GM23338 (cell line): Measurements from ENCODE around the gene C12orf42. TPM values are rescaled to one million over a fixed set of nuclear protein-coding genes. Genes with fewer than 3 reads are reported as not detected.

Source experiments
- ATAC-seq: fragments of 200-7000 bp; cut with Tn5 transposase; 3 replicates; pipeline ENCODE4 v1.9.1; 2020
- DNase-seq: peaks from one replicate; pipeline ENCODE4 v3.0.0-alpha.2; 2015; ENCODE audit warnings: low spot score
- H2AFZ ChIP-seq: fragments of 200-600 bp; sonication (generic); 2 replicates; pipeline ENCODE4 v1.8.0; 2016; ENCODE audit warnings: antibody characterized with exemption, mild to moderate bottlenecking, moderate library complexity
- H3F3A ChIP-seq: fragments of 200-600 bp; sonication (generic); replicated peaks from 2 replicates; pipeline ENCODE4 v1.8.0; 2017; ENCODE audit warnings: antibody characterized with exemption, mixed run types, low read depth
- H3K27ac ChIP-seq: fragments of 200-600 bp; sonication (generic); 2 replicates; pipeline ENCODE4 v1.6.1; 2016; ENCODE audit warnings: low read depth
- H3K27me3 ChIP-seq: fragments of 200-600 bp; sonication (generic); 2 replicates; pipeline ENCODE4 v1.8.0; 2016; ENCODE audit warnings: mild to moderate bottlenecking, mixed run types, moderate library complexity; ENCODE audit not compliant: insufficient read depth
- H3K36me3 ChIP-seq: fragments of 200-600 bp; sonication (generic); 2 replicates; pipeline ENCODE4 v1.8.0; 2016; ENCODE audit warnings: mild to moderate bottlenecking; ENCODE audit not compliant: insufficient read depth
- H3K4me1 ChIP-seq: fragments of 200-600 bp; sonication (generic); 2 replicates; pipeline ENCODE4 v1.8.0; 2016; ENCODE audit warnings: mild to moderate bottlenecking, moderate library complexity; ENCODE audit not compliant: insufficient read depth
- H3K4me2 ChIP-seq: fragments of 200-600 bp; sonication (generic); 2 replicates; pipeline ENCODE4 v1.7.1; 2017; ENCODE audit warnings: mixed run types
- H3K4me3 ChIP-seq: fragments of 200-600 bp; sonication (generic); 2 replicates; pipeline ENCODE4 v1.6.1; 2016; ENCODE audit warnings: mixed run types
- H3K79me2 ChIP-seq: fragments of 200-600 bp; sonication (generic); replicated peaks from 2 replicates; pipeline ENCODE4 v1.8.0; 2017; ENCODE audit warnings: mild to moderate bottlenecking; ENCODE audit not compliant: insufficient read depth
- H3K9me2 ChIP-seq: fragments of 200-600 bp; sonication (generic); 2 replicates; pipeline ENCODE4 v1.8.0; 2017; ENCODE audit not compliant: insufficient read depth
- H4K20me1 ChIP-seq: fragments of 200-600 bp; sonication (generic); replicated peaks from 2 replicates; pipeline ENCODE4 v1.8.0; 2017; ENCODE audit warnings: mild to moderate bottlenecking; ENCODE audit not compliant: insufficient read depth
- H3K27ac Mint-ChIP-seq: 2 replicates; pipeline ENCODE4 v1.8.0; 2020; ENCODE audit warnings: inconsistent platforms, mild to moderate bottlenecking, moderate library complexity, mixed read lengths
- H3K27me3 Mint-ChIP-seq: 3 replicates; pipeline ENCODE4 v1.8.0; 2022; ENCODE audit warnings: low read depth, mild to moderate bottlenecking, moderate library complexity, mixed read lengths, inconsistent platforms; ENCODE audit not compliant: insufficient read depth, poor library complexity
- H3K36me3 Mint-ChIP-seq: 3 replicates; pipeline ENCODE4 v1.8.0; 2021; ENCODE audit warnings: low read depth, mild to moderate bottlenecking, inconsistent platforms, moderate library complexity, mixed read lengths
- H3K4me1 Mint-ChIP-seq: 3 replicates; pipeline ENCODE4 v1.8.0; 2020; ENCODE audit warnings: mild to moderate bottlenecking, inconsistent platforms, mixed read lengths
- H3K4me3 Mint-ChIP-seq: 3 replicates; pipeline ENCODE4 v1.8.0; 2021; ENCODE audit warnings: moderate library complexity, mild to moderate bottlenecking, inconsistent platforms, mixed read lengths
- H3K9me3 Mint-ChIP-seq: 3 replicates; pipeline ENCODE4 v1.8.0; 2020; ENCODE audit warnings: moderate library complexity, mild to moderate bottlenecking, inconsistent platforms, mixed read lengths
- CREB1 ChIP-seq: fragments of 250-450 bp; sonication (Bioruptor Pico); IDR thresholded peaks from 2 replicates; pipeline ENCODE4 v1.5.0; 2020; ENCODE audit warnings: low read depth, mild to moderate bottlenecking, moderate library complexity
- CTCF ChIP-seq, 2 experiments: fragments of 200-600 bp in 1 of 2; sonication (generic) in 1 of 2; conservative IDR thresholded peaks; 2 replicates each; pipeline versions ENCODE4 v1.5.1 to v1.6.1; 2016 to 2017; ENCODE audit warnings: antibody characterized with exemption in 2 of 2, low read depth in 2 of 2, mild to moderate bottlenecking in 2 of 2, moderate library complexity in 1 of 2
- EZH2 ChIP-seq: fragments of 200-600 bp; sonication (generic); IDR thresholded peaks from one replicate; pipeline ENCODE4 v1.8.0; 2017; ENCODE audit warnings: antibody characterized with exemption, mild to moderate bottlenecking, low read depth; ENCODE audit not compliant: unreplicated experiment
- EZH2phosphoT487 ChIP-seq: fragments of 200-600 bp; sonication (generic); IDR thresholded peaks from one replicate; pipeline ENCODE4 v1.8.1; 2018; ENCODE audit warnings: antibody characterized with exemption; ENCODE audit not compliant: unreplicated experiment
- JUNB ChIP-seq: IDR thresholded peaks from one replicate; pipeline ENCODE4 v1.6.1; 2016; ENCODE audit warnings: antibody characterized with exemption; ENCODE audit not compliant: unreplicated experiment
- NANOG ChIP-seq: IDR thresholded peaks from 2 replicates; pipeline ENCODE4 v1.6.1; 2016; ENCODE audit warnings: antibody characterized with exemption, borderline replicate concordance
- POLR2AphosphoS5 ChIP-seq: IDR thresholded peaks from 2 replicates; pipeline ENCODE4 v1.6.1; 2016; ENCODE audit warnings: antibody characterized with exemption, low read depth
- REST ChIP-seq: IDR thresholded peaks from one replicate; pipeline ENCODE4 v1.6.1; 2018; ENCODE audit warnings: antibody characterized with exemption; ENCODE audit not compliant: unreplicated experiment
- STAT1 ChIP-seq: IDR thresholded peaks from one replicate; pipeline ENCODE4 v1.6.1; 2016; ENCODE audit warnings: antibody characterized with exemption; ENCODE audit not compliant: unreplicated experiment
- ZNF114 ChIP-seq: fragments of 250-450 bp; sonication (Bioruptor Pico); IDR thresholded peaks from 2 replicates; pipeline ENCODE4 v1.5.0; 2020; ENCODE audit warnings: mild to moderate bottlenecking, moderate library complexity
- ZNF331 ChIP-seq: fragments of 250-450 bp; sonication (Bioruptor Pico); IDR thresholded peaks from 2 replicates; pipeline ENCODE4 v1.5.0; 2020; ENCODE audit warnings: low read depth, mild to moderate bottlenecking, moderate library complexity
- polyA plus RNA-seq: library from polyadenylated mRNA; unstranded; fragments of >200 nt; fragmentation: Nextera tagmentation; extraction: Ambion mirVana; gene quantifications from 2 replicates; pipeline ENCODE4 v1.2.1, GENCODE V29; 2016
- total RNA-seq: library from RNA; depleted of rRNA; stranded (reverse); fragments of >200 nt; shearing (Covaris generic); gene quantifications from 2 replicates; pipeline ENCODE4 v1.2.3, GENCODE V29; 2014
- TF ChIP-seq, protein P1 (sequence below): IDR thresholded peaks from 2 replicates; pipeline ENCODE4 v1.6.1; 2016; ENCODE audit warnings: antibody characterized with exemption

Gene C12orf42
- total and polyA plus RNA-seq, 2 experiments from 2014 or later = 0.45 TPM; not detected in 1

GRCh38 chr12:103331643-103332042 is 164.1 kb downstream of the C12orf42 start:
- no peaks in the 10 kb centered on the region for H3K9me3 Mint-ChIP-seq
- H3K4me1 ChIP-seq = 0 out of 2 replicates have a peak, but pooled peaks cover 7% of the 10 kb centered on the region
- no peak overlapping the region for H3K4me2 ChIP-seq
- H3K4me1 Mint-ChIP-seq = peaks cover 7% of the 10 kb centered on the region; the same call in 2 of the 3 replicates
- H3K36me3 Mint-ChIP-seq = no peaks in the 10 kb centered on the region
- TF ChIP-seq POLR2AphosphoS5 = no peak
- TF ChIP-seq ZNF114 (CRISPR knock-in tag) = no peak
- TF ChIP-seq STAT1 = no peak
- peak in 1 of 2 experiments; percentile 13; a peak in 1 of 4 replicates for TF ChIP-seq CTCF (conservative IDR thresholded peaks at IDR 0.05; ENCODE audit: low read depth in 2 of 2)
- no peak overlapping the region for H3K27ac Mint-ChIP-seq
- no peaks in the 10 kb centered on the region for H3K27me3 ChIP-seq
- H3K4me3 Mint-ChIP-seq = no peak overlapping the region
- no peaks in the 10 kb centered on the region for H4K20me1 ChIP-seq
- no peaks in the 10 kb centered on the region for H3K36me3 ChIP-seq
- ATAC-seq (peak; percentile 57; the same call in 2 of the 3 replicates), DNase-seq (peak; percentile 16)
- no peaks in the 10 kb centered on the region for H3K79me2 ChIP-seq
- no peaks in the 10 kb centered on the region for H3F3A ChIP-seq
- H3K9me2 ChIP-seq = 0 out of 2 replicates have a peak, but pooled peaks cover 3% of the 10 kb centered on the region
- no peaks in the 10 kb centered on the region for H3K27me3 Mint-ChIP-seq
- peak overlapping the region; percentile 80; the same call in 1 of the 2 replicates for H2AFZ ChIP-seq
- H3K27ac ChIP-seq = no peak overlapping the region
- H3K4me3 ChIP-seq = no peak overlapping the region

GRCh38 chr12:103330672-103331071 is 165.1 kb downstream of the C12orf42 start:
- 0 out of 2 replicates have a peak, but pooled peaks cover 7% of the 10 kb centered on the region for H3K4me1 ChIP-seq
- H2AFZ ChIP-seq = no peak overlapping the region
- Mint-ChIP-seq H3K27ac (no peak overlapping the region), H3K4me1 (peaks cover 7% of the 10 kb centered on the region; the same call in 2 of the 3 replicates), H3K9me3 (no peaks in the 10 kb centered on the region), H3K27me3 (no peaks in the 10 kb centered on the region), H3K36me3 (no peaks in the 10 kb centered on the region), H3K4me3 (no peak overlapping the region)
- no peaks in the 10 kb centered on the region for H3F3A ChIP-seq
- no peaks in the 10 kb centered on the region for H3K36me3 ChIP-seq
- no peak overlapping the region for H3K27ac ChIP-seq
- H3K9me2 ChIP-seq = 0 out of 2 replicates have a peak, but pooled peaks cover 3% of the 10 kb centered on the region
- H3K27me3 ChIP-seq = no peaks in the 10 kb centered on the region
- H4K20me1 ChIP-seq = no peaks in the 10 kb centered on the region
- no peak overlapping the region for H3K4me3 ChIP-seq
- no peak overlapping the region for H3K4me2 ChIP-seq
- no peaks in the 10 kb centered on the region for H3K79me2 ChIP-seq
- DNase-seq (no peak), ATAC-seq (no peak)
- TF ChIP-seq CTCF (conservative IDR thresholded peaks at IDR 0.05; ENCODE audit: low read depth in 2 of 2) (no peak), POLR2AphosphoS5 (no peak), NANOG (no peak), EZH2phosphoT487 (no peak), JUNB (no peak), ZNF331 (no peak), CREB1 (no peak), STAT1 (no peak), EZH2 (no peak), REST (no peak), ZNF114 (CRISPR knock-in tag) (no peak)
- TF ChIP-seq, protein P1, sequence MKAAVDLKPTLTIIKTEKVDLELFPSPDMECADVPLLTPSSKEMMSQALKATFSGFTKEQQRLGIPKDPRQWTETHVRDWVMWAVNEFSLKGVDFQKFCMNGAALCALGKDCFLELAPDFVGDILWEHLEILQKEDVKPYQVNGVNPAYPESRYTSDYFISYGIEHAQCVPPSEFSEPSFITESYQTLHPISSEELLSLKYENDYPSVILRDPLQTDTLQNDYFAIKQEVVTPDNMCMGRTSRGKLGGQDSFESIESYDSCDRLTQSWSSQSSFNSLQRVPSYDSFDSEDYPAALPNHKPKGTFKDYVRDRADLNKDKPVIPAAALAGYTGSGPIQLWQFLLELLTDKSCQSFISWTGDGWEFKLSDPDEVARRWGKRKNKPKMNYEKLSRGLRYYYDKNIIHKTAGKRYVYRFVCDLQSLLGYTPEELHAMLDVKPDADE = no peak
